Activated T-cell treated with anti-CD3 and anti-CD28 coated beads for 48 hours (primary cell): ENCODE measurements around the gene ARL5A.

Source experiments
- DNase-seq: peaks from one replicate; pipeline ENCODE4 v3.0.0-alpha.2; 2020; ENCODE audit warnings: low read depth

ARL5A gene

DNA sequence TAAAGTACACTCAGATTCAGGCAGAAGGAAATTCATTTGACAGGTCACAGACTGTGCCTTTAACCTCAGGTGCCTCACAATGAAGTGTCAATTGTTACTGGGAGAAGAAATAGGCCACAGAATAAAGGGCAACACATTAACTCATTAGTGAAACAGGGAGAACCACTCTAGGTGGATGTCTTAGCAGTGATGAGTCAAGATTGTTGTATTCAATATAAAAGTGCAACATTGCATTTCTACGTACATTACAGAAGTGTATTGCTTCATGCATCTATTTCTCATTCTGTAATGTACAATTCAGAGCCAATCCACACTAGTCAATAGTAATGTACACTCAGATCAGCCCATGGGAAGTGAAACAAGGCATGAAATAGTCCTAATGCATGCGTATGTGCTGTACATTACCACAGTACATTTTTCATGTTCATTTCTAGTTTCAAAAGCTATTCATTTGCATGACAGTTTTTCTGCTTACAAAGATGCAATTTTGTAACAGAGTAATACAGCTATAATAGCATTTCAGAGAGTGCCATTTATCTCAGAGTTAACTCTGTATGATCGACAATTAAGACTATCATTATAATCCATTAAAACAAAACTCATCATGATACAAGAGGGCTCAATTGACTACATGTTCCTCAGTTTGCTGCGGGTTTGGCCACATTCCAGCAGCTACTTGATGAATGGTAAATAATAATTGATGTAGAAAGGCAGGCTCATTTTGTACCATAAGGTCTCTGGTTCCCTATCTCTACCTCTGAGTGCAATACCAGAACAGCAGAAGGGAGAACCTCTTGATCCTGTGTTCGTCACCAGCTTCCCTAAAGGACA is 12.2 kb upstream of the ARL5A start:
- DNase-seq: no peak

DNA sequence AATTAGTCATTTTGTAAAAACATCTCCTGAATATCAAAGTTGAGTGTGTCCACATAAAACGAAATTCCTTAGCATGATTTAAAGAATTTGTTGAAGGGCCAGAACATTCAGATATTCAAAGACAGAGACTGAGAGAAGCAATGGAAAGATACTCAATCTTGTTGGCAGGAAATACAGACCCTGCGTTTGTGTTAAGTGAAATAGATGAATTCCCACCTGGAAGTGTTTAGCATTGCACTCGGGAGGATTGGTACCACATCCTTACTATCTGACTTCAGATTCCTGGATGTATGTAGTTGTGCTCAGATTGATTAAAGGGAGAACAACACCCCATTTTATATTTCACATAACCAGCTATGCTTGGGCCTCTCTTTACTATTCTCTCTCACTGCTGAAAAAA is 9.7 kb upstream of the ARL5A start:
- no peak for DNase-seq

DNA sequence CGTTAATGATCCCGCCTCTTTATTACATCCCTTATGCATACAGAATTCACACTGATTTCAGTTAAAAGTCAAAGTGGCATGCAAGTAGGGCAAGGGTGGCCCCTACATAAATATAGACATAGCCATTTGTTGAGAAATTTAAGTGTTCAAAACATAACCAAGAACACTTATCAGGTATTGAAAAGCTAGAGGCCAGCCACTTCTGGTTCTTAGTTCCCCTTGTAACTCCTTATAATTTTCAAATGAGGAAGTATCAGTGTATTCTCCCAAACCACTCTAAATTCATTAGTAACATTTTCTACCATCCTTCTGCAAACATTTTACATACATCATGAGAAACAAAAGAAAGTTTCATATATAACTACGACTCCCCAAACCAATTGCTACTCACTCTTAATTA is 5.8 kb upstream of the ARL5A start:
- no peak for DNase-seq

DNA sequence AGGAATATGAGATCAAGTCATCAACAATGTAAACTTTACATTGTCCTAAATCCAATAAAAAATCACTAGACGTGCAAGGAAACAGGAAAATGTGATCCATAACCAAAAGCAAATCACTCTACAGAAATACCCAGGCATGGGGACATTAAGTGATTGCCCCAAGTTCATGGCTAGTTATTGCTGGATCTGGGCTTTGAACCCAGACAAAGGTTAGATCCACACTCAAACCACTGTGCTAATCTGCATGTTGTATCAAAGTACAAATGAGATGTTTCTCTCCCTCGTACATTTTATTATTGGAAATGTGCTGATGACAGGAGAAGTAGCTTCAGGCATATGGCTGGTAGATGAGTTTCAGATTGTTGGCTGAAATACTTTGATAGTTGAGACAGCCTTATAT is 2.7 kb upstream of the ARL5A start:
- no peak for DNase-seq

DNA sequence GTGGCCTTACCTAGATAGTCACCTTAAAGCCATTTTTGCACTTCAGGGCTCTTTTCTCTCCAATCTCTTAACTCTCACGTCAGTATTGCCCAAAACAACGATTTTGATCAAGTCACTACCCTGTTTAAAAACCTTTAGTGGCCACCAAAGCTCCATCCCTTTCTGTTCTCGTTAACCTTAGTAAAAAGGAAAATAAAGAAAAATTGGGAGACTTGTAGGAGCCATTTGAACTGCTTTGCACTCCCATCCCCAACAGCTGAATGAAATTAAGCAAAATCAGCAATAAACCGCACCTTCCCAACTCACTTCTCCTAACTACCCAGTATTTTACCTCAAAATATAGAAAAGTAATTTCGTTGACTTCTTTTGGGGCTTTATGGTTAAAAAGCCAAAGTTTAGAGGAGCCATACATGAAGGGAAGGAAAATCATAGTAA is 686 bp upstream of the ARL5A start:
- no peak for DNase-seq

DNA sequence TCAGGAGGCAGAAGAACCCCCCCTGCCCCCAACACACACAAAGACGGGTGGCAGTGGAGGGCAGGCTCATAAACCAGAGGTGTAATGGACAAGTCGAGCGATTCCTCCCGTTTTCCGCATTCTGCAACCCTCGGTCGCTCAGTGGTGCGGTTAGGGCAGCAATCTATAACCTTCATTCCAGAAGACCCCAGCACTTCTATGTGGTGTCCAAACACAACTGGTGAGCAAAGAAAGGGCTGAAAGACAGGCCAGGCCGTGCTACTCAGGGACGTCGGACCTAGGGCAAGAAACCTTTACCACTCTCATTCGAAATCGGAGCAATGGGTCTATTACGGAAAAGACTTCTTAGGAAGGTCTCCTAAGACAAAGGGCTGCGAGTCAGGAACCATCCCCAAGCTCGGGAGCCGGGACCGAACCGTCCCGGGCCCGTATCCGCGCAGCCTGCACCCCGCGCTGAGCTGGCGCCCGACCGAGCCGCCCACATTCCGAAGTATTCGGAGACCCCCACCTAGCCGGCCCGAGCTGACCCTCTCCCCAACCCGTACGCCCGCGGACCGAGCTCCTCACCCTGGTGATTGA is 568 bp downstream of the ARL5A start:
- peak; percentile 5 for DNase-seq

DNA sequence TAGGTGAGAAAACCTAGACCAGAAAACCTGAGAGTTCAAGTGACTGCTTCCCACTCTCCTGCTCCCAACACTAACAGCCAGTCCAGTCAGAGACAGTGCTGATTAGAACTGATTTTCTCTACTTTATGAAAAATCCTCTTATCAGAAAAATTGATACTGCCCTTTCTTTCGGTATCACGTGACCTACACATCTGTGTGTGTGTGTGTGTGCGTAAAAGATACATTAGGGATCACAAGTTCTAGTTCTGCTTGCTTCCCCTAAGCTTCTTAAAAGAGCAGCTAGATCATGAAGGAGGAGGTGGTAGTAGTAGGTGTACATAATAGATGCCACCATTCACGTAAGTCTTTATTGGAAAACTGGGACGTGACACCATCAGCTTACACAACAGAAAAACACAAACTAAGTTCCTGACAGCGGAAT is 1.5 kb downstream of the ARL5A start:
- DNase-seq: no peak

DNA sequence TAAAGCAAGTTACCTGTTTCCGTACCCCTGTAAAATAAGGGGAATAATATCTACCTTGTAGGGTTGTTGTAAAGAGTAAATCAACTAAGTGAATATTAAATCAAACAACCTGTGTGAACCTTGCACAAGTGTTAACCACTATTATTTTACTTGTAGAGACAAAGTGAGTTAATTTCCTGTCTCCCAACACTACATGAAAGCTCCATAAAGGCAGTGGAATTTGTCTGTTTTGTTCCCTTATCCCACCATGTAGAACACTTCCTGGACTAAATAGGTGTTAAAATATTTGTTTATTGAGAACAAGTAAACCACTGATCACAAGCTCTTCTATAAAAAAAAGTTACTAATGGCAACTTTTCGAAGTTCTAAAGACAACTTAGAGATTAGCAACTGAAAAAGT is 3.3 kb downstream of the ARL5A start:
- DNase-seq: no peak

DNA sequence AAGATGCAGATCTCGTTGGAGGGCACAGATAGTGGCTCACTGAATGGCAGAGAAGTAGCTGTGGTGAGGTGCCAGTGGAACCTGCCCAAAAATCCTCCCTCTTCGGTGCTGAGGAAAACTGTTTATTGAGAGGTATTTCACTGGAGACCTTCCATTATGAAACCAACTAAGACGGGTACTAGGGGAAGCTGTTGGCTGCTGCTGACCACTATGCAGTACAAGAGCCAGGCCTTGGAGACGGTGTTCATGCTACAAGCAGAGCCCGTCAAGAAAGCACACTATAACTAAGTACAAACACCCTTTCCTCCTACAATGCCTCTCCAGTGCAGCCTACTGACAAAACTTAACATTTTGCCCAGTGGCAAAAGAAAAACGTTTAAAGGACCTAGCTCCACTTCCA is 4.6 kb downstream of the ARL5A start:
- DNase-seq: no peak

DNA sequence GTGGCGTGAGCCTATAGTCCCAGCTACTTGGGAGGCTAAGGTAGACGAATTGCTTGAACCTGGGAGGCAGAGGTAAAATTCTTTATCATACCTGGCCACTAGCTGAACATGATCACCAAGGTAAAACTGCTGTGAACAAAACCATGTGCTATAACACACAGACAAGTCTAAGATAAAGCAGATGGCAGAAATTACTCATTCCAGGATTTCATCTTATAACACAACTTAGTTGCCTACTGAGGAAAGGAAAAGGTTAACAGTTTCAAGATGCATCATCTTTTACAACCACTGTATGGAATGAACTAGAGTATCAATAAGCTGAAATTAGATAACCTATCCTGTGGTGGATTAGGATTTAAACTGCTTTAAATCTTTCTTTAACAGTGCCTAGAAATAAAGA is 8.3 kb downstream of the ARL5A start:
- DNase-seq: no peak

DNA sequence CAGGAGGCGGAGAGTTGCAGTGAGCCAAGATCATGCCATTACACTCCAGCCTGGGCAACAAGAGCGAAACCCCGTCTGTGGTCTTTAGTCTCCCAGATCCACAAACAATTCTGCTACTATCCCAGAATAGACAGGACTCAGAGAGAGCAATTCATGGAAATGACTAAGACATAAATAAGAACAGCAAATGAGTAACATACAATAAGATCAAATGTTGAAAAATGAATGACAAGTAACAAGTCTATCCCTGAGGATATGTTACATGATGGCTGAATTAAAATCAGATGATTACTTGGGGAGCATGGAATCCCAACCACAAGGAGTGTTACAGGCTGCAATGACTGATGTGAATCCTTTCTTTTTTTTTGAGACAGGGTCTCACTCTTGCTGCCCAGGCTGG is 10.3 kb downstream of the ARL5A start:
- no peak for DNase-seq

DNA sequence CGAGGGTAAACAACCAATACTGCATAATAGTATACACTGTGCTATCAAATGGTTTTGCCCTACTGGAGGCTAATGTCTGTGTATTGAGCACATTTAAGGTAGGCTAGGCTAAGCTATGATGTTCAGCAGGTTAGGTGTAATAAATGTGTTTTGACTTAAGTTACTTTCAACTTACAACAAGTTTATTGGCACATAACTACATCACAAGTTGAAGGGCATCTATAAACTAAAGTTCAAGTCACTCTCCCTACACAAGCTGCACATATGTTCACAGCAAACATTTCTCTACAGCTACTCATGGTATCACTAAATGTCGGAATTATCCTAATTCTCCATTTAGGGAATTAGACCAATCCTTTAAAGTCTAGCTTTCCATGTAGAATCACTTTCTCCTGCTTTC is 11.4 kb downstream of the ARL5A start:
- no peak for DNase-seq

DNA sequence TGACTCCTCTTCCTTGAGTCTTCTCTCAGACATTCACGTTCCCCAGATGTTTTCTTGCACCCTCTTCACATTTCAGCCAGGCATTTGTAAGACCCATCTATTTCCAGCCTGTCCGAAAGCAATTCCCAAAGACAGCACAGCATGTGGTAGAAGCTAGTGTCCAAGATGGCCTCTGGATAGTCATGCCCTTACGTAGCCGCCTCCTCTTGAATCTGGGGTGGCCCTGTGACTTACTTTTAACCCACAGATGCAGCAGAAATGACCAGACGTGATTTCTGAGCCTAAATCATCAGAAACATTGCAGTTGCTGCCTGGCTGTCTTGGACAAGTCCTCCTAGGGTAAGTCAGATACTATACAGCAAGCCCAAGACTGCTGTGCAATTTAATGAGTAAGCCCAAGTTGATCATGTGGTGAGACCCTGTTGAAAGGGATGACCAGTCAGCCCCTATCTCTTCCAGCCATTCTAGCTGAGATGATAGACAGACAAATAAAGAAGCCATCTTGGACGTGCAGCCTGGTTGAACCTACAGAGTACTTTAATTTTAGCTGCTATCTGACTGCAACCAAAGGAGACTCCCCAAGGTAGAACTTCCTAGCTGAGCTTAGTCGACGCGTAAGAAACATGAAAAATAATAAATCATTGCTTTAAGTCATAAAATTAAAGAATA is 12.3 kb downstream of the ARL5A start:
- DNase-seq: no peak

DNA sequence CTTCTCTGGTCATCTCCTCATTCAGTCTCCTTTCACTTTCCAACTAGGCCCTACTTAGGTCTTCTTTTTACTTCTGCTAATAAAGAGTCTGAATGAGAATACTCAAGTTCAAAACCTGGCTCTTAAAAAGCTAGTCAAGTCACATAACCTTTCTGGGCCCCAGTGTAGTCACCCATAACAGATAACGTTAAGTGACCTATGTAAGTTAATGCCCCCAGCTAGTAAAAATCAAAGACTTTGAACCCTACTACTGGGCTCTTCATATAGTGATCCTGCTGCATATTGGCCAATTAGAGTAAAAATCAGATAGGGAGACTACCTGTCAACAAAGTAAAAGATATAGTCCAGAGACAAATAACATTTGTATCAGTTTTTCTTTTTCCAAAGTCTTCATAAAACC is 17.7 kb downstream of the ARL5A start:
- DNase-seq: no peak

DNA sequence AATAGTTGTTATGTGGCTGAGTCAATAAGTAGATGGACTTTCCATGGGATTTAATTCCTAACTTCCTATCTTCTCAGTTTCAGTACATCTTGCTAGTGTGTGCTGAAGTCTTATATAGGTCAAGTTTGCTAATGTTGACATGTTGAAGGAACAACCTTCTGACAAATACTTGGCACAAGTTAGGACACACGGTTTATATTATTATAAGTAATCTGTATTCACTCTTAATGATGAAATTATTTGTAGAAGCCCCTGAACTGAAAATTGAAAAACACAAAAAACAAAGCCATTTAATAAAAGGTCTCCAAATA is 19.2 kb downstream of the ARL5A start:
- DNase-seq: no peak

DNA sequence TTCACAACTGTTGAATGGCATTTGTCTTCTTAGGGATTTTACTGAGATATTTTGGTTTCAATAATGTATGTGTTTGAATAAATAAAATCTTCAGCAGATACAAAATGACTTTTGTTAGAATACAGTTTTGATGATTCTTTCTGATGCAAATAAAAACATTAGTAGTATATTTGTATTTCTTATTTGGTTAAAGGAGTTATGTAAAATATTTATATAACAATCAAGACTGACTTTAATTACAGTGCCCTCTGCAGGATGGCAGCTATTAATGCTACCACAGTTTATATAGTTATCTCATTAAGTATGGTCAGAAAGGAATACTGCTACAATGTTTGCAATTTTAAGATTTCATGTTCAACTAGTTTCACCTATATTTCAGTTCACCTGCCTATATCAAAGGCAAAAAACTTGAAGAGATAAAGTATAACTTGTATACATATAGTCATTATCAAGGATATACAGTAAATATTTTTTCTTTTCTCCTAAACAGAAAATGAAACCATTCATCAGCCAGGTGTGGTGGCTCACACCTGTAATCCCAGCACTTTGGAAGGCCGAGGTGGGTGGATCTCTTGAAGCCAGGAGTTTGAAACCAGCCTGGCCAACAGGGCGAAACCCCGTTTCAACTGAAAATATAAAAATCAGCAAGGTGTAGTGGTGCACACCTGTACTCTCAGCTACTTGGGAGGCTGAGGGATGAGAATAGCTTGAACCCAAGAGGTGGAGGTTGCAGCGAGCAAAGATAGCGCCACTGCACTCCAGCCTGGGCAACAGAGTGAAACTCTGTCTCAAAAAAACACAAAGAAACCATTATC is 19.8 kb downstream of the ARL5A start:
- DNase-seq: no peak

DNA sequence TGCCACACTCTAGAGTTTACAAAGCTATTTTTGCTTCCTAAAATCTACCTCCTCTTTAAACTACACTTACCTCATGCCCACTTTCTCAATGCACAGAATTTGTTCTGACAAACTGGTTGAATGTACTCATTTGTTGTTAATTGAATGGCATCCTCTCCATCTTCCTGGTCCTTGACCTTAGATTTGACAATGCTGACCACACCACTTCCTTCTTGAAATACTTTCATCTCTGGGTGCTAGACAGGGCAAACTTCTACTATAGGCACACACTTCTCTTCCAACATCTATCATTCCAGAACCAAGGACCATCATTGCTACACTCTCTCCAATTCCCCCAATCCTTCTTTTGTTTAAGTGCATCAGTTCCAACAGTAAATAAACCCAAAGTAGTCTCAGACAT is 22.3 kb downstream of the ARL5A start:
- DNase-seq: no peak

DNA sequence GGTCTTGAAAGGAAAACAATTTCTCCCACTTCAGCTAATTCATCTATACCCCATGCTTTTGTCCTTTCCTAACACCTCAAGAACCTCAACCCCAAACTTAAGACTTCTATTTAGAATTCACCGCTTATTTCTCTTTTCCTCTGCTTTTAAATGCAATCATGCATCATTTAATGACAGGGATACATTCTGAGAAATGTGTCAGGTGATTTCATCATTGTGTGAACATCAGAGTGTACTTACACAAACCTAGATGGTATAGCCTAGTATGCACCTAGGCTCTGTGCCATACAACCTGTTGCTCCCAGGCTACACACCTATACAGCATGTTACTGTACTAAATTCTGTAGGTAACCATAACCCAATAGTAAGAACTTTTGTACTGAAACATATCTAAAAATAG is 22.9 kb downstream of the ARL5A start:
- no peak for DNase-seq

DNA sequence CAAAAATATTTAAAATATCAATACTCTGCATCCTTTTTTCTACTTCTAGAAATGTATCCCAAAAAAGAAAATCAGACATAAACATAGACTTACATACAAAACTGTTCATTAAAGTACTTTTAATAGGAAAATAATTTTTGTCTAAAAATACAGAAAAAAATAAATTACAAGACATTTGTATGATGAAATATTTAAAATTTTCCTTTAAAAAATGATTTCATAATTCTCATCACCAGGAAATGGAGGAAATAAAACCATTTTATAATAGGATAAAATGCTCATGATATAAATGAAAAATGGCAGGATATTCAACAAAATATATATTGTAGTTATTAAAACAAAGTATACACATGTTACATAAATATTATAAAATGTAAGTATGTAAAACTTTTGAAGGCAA is 24.4 kb downstream of the ARL5A start:
- no peak for DNase-seq

DNA sequence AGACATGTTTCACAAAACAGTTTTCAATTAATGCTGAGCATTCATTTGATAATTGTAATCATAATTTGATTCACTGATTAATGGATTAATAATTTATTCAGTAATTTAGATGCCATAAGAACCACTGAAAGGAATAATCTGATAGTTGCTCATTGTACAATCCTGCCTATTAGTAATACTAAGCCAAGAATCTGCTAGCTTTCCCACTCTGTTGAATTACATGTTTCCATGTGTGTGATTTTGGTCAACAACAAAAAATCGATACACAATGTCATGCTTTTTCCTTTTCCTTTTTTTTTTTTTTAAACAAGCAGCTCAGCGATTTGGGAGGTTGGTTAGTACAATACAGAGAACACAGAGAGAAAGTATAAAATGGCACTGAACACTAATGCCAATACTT is 25.9 kb downstream of the ARL5A start:
- no peak for DNase-seq

DNA sequence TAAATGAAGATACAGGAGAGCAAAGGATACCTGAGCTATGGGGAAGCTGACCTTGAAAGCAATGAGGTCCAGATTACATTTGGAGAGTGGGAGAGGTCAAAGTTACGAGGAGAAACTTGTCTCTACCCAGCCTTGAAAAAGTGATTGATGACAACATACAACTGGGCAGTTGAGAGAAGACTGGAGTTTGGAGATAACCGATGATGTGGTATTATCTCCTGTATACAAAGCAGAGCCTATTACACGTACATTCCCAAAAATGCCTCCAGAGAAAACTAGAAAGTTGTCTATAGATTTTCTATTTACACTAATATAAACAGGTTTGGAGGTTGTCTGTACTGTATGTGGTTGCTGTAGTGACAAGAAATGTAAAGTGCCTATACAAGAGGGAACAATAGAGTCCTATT is 28.3 kb downstream of the ARL5A start:
- DNase-seq: no peak

DNA sequence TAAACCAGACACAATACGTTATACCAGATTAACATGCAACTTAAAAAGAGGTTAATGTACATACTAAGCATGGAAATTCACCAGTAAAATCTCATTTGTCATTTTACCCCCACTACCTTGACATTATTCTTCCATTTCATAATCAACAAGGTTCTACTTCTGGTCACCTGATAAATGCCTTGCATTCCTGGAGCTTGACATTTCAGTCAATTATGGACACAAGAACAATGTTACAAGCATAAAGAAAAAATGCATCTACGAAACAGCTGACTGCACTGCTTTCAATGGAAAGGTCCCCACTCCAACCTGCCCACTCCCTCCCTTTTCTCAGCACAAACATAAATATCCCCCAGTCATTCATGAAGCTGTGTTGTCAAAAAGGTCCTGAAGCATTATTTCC is 31.4 kb downstream of the ARL5A start:
- DNase-seq: no peak
